GM21529 (cell line): Measurements from ENCODE around the gene CDH26.

Experiments used
- ATAC-seq: cut with Tn5 transposase; IDR thresholded peaks from one replicate; pipeline ENCODE4 v1.9.1; 2021; ENCODE audit not compliant: unreplicated experiment

Gene CDH26

DNA sequence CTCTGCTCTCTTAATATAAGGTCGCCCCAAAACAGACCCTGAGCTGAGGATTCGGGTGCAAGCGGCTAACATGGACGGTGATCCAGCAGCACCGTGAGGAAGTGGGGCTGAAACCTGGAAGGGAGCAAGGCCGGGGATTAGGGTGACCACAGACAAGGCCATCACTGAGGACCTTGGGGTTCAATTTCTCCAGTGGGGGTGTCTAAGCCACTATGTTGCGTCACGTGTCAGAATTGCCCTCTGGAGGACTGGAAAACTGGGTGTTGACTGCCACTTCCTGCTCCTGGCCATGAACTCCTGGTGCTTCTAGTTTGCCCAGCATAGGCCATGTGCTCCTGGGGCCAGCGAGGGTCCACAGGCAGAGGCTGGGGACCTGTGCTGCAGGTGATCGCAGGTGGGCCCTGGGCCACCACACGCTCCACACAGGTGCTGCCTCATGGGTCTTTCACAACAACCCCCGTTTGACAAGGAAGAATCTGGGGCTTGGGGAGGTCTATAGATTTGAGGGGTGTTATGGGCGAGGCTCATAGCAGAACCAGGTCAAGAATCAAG is 101.9 kb downstream of the CDH26 start:
- ATAC-seq, result no peak

DNA sequence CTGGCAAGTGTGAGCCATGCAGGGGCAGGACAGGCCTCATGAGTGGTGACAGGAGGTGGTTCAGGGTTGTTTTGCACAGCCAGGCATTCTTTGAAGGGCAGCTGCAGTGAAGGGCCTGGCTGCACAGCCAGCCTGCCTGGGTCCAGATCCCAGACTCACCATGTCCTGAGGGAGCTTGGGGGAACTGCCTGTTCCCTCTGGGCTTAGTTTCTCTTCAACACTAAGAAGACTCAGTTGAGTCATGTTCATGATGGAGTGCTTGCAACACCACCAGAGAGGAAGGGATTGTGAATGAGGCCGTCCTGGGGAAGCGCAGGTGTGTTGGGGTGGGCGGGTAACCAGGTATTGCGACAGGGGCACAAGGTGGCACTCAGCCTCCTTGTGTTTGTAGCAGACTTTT is 102.4 kb downstream of the CDH26 start:
- ATAC-seq, result no peak

DNA sequence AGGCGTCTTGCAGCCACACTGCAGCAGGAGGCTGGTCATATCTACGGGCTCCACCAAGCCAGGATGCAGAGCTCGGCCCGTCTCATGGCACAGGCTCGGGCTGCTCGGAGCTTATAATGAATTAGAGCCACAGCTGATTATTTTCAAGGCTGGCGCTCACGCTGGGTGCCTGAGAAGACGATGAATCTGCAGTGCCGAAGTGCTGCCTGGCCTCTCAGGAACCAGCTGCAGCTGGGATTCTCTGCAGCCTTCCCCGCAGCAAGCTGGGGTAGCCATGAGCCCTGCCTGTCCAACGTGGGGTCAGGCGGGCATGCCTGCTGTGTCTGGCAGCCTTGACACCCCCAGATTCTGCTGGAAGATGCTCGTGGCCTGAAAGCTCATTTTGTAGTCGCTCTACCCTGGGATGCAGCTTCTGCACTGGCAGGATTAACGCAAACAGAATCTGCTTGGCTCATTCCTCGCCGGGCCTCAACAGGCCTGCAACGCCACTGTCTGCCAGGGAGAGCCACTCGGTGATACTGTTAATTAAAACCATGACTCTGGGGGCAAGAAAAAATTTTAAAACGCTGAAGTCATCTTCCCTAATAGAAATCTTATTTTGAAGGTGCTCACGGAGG is 104.3 kb downstream of the CDH26 start:
- ATAC-seq, result no peak

DNA sequence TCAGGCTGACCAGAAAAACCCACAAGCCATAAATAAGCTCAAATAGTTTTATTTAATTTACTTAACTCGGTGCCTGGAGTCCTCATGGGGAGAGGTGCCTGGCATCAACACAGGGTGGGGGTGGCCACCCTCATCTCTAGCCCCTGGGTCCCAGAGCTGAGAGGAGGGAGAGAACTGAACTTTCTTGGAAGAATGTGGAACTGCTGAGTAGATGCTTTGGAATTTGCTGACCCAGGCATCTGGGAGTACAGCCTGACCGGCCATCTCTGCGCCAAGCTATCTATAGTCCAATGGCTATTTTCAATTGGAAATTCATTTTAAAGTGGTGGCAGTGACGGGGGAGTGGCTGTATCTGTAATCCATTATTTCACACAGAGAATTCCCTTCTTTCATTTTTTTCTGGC is 104.8 kb downstream of the CDH26 start:
- ATAC-seq, result no peak

DNA sequence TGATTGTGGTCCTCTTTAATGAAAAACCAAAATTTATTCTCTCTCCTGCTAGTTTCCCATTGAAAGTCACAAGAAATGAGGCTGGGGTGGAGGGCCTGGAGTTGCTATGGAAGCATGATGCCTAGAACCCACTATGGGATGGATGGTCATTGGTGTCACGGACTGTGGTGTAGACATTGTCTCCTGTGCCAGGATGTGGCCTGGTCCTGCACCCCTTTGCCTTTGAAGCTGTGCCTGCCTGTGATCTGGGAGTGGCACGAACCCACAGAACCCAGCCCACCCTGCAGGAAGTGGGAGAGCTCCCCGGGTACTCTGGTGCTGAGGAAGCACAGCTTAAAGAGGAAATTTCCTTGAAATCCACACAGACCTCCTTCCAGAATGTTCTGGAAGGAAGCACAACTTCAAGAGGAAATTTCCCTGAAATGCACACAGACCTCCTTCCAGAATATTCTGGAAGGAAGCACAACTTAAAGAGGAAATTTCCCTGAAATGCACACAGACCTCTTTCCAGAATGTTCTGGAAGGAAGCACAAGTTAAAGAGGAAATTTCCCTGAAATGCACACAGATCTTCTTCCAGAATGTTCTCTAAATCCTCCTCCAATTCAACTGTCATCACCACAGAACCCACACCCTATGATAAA is 105.6 kb downstream of the CDH26 start:
- ATAC-seq, result no peak
